RWPE1 (cell line): Measurements from ENCODE around the gene NUDT3.

ENCODE experiments used
- CTCF ChIA-PET: fragments of 350-600 bp; sonication (Branson Sonifier 250); formaldehyde crosslinking; extraction: SDS; loops from one replicate; lab custom pipeline; 2021; lab: Yijun Ruan, JAX
- POLR2A ChIA-PET: fragments of 400-600 bp; formaldehyde crosslinking; extraction: SDS; loops from one replicate; lab custom pipeline; 2020; ENCODE audit warnings: antibody characterized with exemption; ENCODE audit not compliant: low non-redundant PET; lab: Yijun Ruan, JAX
- DNase-seq: peaks from one replicate; pipeline ENCODE4 v3.0.0; 2012; ENCODE audit warnings: low spot score
- H3K27ac ChIP-seq: fragments of 450-650 bp; 2 replicates; pipeline ENCODE4 v1.5.1; 2017
- CTCF ChIP-seq: fragments of 450-650 bp; conservative IDR thresholded peaks from 2 replicates; pipeline ENCODE4 v1.5.1; 2017; ENCODE audit warnings: low read depth, mild to moderate bottlenecking

NUDT3 gene

GRCh38 chr6:34280216-34280615 lies 112.3 kb downstream of the NUDT3 start:
- TF ChIP-seq CTCF, result no peak
- no peak for DNase-seq
- ChIA-PET CTCF (interaction anchor here (0.6 to 0.7 kb wide), 2 partner anchors 126 to 135 kb away, joined by 4 to 5 read pairs; no protein-coding TSS in a partner anchor), POLR2A (interaction anchor here (0.6 kb wide), 1 partner anchor 89 kb away, joined by 3 read pairs; no protein-coding TSS in a partner anchor)
- no peak overlapping the region for H3K27ac ChIP-seq

- ChIA-PET POLR2A (interaction anchor here (0.6 kb wide), 1 partner anchor 25 kb away, joined by 8 read pairs; no protein-coding TSS in a partner anchor), CTCF (no interaction called here)
- H3K27ac ChIP-seq, result no peak overlapping the region
- no peak for TF ChIP-seq CTCF
- DNase-seq, result no peak
Observed at GRCh38 chr6:34278833-34279232, 113.6 kb downstream of the NUDT3 start.

DNA sequence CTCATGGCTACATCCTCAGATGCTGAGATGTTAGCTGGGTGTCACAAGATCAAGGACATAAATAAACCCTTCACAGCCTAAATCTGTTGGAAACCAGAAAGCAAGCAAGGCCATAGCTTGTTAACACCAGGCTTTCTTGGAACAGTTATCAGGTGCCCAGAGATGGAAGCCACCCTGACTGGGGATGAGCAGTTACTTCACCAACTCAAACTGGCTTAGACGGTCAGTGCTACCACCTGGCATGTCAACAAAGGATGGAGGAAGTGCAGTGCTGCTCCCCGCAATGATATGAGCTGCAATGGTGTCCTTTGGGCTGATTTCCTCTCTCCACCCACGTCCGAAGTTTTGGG lies 114.7 kb downstream of the NUDT3 start:
- no peak for TF ChIP-seq CTCF
- H3K27ac ChIP-seq, result no peak overlapping the region
- CTCF ChIA-PET, result no interaction called here
- no peak for DNase-seq
- POLR2A ChIA-PET, result no interaction called here

DNA sequence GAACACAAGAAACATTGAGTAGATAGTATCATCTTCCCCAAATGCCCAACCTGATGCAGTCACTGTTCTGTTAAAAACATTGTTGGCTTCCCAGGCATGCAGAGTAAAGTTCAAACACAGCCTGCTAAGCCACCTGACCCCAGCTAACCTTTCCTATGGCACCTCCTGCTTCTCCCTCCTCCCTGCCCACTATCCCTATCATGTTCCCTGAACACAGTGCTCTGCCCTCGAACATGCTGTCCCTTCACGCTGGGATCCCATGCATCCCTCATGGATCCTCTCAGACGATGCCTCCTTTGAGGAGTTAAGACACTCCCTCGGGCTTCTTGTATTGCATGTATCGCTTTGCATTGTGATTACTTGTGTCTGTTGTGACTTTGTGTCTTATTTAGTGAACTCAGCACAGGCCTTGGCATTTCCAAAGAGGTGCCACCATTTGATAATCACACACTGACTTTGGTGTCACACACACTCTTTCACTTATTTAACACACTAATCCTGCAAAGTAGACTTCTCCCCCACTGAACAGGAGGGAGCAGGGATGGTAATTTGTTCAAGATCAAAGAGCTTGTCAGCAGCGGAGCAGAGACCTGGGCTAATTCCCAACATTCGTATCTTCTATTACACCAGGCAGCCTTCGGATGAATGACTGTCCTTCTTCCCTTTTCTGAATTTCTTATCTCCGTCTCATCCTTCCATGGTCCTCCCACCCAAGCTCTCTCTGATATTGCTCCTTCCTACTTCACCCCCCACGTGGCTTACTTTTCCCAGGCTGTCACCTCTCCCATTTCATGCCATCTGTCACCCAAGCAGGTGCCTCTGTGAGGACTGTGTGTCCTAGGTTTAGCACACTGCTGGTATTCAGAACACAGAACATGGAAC lies 115.3 kb downstream of the NUDT3 start:
- ChIA-PET POLR2A (no interaction called here), CTCF (interaction anchor here (0.6 kb wide), 1 partner anchor 136 kb away, joined by 6 read pairs; no protein-coding TSS in a partner anchor)
- DNase-seq, result no peak
- H3K27ac ChIP-seq, result no peak overlapping the region
- TF ChIP-seq CTCF, result no peak

GRCh38 chr6:34276191-34276590 lies 116.3 kb downstream of the NUDT3 start:
- H3K27ac ChIP-seq, result no peak overlapping the region
- TF ChIP-seq CTCF, result no peak
- no peak for DNase-seq
- POLR2A ChIA-PET, result no interaction called here
- CTCF ChIA-PET, result interaction anchor here (0.6 kb wide), 1 partner anchor 137 kb away, joined by 6 read pairs; no protein-coding TSS in a partner anchor

DNA sequence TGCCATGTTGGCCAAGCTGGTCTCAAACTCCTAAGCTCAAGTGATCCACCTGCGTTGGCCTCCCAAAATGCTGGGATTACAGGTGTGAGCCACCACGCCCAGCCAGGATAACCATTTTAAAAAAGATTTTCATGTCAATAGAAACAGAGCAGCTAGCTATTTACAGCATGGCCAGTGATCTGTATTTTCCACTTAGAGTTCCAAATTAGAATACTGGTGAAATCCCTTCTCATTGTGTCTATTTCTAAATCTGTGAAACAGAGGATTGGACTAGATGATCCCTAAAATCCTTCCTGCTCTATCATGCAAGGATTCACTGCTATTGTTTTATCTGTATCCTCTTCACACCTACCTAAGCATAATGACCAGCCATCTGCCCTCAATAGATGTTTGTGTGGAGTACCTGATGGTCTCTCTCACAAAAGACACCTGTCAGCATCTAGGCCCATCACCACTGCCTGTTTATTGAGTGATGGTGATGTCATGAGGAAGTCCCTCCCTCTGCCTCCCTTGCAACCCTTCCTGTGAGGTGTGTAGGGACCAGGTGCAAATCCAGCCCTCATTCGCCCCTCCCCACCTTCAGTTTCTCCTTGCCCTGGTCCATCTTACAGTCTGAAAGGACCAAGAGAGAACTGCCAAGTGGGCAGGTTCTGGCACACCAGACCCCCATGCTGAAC lies 117.2 kb downstream of the NUDT3 start:
- no peak for TF ChIP-seq CTCF
- ChIA-PET CTCF (interaction anchor here (0.9 kb wide), 1 partner anchor 10 kb away, joined by 3 read pairs; no protein-coding TSS in a partner anchor), POLR2A (no interaction called here)
- no peak overlapping the region for H3K27ac ChIP-seq
- no peak for DNase-seq
